SU-DHL-6 (cell line): ENCODE data around the gene OR52D1.

Experiments used
- H2AFZ ChIP-seq: fragments of 200-600 bp; sonication (generic); 2 replicates; pipeline ENCODE4 v1.6.1; 2014; ENCODE audit warnings: low read depth, mild to moderate bottlenecking, moderate library complexity, mixed read lengths, antibody characterized with exemption, low read length; ENCODE audit not compliant: severe bottlenecking
- H3F3A ChIP-seq: fragments of 200-600 bp; shearing (Covaris generic); 2 replicates; pipeline ENCODE4 v1.6.0; 2016; ENCODE audit warnings: antibody characterized with exemption, mild to moderate bottlenecking; ENCODE audit not compliant: insufficient read depth
- H3K27ac ChIP-seq: fragments of 200-600 bp; sonication (generic); 2 replicates; pipeline ENCODE4 v1.5.1; 2016; ENCODE audit warnings: low read depth, mild to moderate bottlenecking, low read length, moderate library complexity, mixed read lengths
- H3K27me3 ChIP-seq: fragments of 200-600 bp; sonication (generic), shearing (Covaris generic); 2 replicates; pipeline ENCODE4 v1.6.0; 2014; ENCODE audit warnings: mild to moderate bottlenecking, low read length
- H3K36me3 ChIP-seq: fragments of 200-600 bp; sonication (generic); 2 replicates; pipeline ENCODE4 v1.6.1; 2014; ENCODE audit warnings: mild to moderate bottlenecking, low read length, mixed read lengths
- H3K4me2 ChIP-seq: fragments of 300-600, 200-600 bp; shearing (Covaris generic), sonication (generic); 2 replicates; pipeline ENCODE4 v1.6.0; 2014; ENCODE audit warnings: low read length, low read depth, mild to moderate bottlenecking; ENCODE audit not compliant: poor library complexity, severe bottlenecking
- H3K4me3 ChIP-seq: fragments of 200-600 bp; sonication (generic); 2 replicates; pipeline ENCODE4 v1.5.1; 2014; ENCODE audit warnings: antibody characterized with exemption, low read length, mild to moderate bottlenecking, mixed read lengths; ENCODE audit not compliant: insufficient read depth, poor library complexity, severe bottlenecking
- H3K79me2 ChIP-seq: fragments of 200-600 bp; sonication (generic); 2 replicates; pipeline ENCODE4 v1.6.1; 2014; ENCODE audit warnings: mild to moderate bottlenecking, low read length, moderate library complexity; ENCODE audit not compliant: insufficient read depth
- H3K9ac ChIP-seq: fragments of 200-600 bp; sonication (generic); 2 replicates; pipeline ENCODE4 v1.7.0; 2014; ENCODE audit warnings: mild to moderate bottlenecking, low read length
- H3K9me2 ChIP-seq: fragments of 200-600 bp; sonication (generic); replicated peaks from 2 replicates; pipeline ENCODE4 v1.6.1; 2014; ENCODE audit warnings: low read length; ENCODE audit not compliant: insufficient read depth
- H3K9me3 ChIP-seq: fragments of 200-600 bp; sonication (generic); 2 replicates; pipeline ENCODE4 v1.6.1; 2014; ENCODE audit warnings: low read length, mixed read lengths; ENCODE audit not compliant: insufficient read depth
- H4K20me1 ChIP-seq: fragments of 200-600 bp; sonication (generic); 2 replicates; pipeline ENCODE4 v1.6.1; 2014; ENCODE audit warnings: low read depth, mild to moderate bottlenecking, antibody characterized with exemption, low read length, moderate library complexity, mixed read lengths
- EZH2phosphoT487 ChIP-seq: fragments of 200-600 bp; sonication (generic), shearing (Covaris generic); conservative IDR thresholded peaks from 2 replicates; pipeline ENCODE4 v1.6.1; 2018; ENCODE audit warnings: mild to moderate bottlenecking, antibody characterized with exemption, low read length, moderate library complexity, mixed read lengths
- TF ChIP-seq, protein P1 (sequence below): fragments of 200-600 bp; sonication (generic); IDR thresholded peaks from one replicate; pipeline ENCODE4 v1.5.1; 2017; ENCODE audit warnings: antibody characterized with exemption, mild to moderate bottlenecking, low read length, moderate library complexity; ENCODE audit not compliant: insufficient read depth, poor library complexity, severe bottlenecking

The OR52D1 gene

DNA sequence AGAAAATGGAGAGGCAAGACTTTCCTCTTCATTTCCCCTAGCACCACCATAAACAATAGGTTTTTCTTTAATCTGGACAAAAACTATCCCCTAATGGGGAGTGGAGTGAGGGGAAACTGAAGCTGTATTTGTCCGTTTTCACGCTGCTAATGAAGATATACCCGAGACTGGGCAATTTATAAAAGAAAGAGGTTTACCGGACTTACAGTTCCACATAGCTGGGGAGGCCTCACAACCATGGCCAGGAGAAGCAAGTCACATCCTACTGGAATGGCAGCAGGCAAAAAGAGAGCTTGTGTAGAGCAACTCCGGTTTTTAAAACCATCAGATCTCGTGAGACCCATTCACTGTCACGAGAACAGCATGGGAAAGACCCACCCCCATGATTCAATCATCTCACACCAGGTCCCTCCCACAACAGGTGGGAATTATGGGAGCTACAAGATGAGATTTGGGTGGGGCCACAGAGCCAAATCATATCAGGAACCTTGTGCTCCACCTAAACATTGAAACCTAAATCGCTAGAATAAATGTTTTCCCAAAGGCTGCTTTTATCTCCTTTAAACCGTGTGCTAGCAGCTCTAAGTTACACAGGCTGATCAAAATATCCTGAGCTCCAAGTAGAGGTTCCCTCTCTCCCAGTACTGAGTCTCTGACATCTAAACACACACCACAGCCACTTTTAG is 17.0 kb downstream of the OR52D1 start:
- H4K20me1 ChIP-seq: no peaks in the 10 kb centered on the region
- TF ChIP-seq, protein P1, sequence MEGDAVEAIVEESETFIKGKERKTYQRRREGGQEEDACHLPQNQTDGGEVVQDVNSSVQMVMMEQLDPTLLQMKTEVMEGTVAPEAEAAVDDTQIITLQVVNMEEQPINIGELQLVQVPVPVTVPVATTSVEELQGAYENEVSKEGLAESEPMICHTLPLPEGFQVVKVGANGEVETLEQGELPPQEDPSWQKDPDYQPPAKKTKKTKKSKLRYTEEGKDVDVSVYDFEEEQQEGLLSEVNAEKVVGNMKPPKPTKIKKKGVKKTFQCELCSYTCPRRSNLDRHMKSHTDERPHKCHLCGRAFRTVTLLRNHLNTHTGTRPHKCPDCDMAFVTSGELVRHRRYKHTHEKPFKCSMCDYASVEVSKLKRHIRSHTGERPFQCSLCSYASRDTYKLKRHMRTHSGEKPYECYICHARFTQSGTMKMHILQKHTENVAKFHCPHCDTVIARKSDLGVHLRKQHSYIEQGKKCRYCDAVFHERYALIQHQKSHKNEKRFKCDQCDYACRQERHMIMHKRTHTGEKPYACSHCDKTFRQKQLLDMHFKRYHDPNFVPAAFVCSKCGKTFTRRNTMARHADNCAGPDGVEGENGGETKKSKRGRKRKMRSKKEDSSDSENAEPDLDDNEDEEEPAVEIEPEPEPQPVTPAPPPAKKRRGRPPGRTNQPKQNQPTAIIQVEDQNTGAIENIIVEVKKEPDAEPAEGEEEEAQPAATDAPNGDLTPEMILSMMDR: no peak
- no peak for TF ChIP-seq EZH2phosphoT487
- H3K9me3 ChIP-seq: no peaks in the 10 kb centered on the region
- no peak overlapping the region for H2AFZ ChIP-seq
- no peak overlapping the region for H3K4me3 ChIP-seq
- H3K27me3 ChIP-seq: no peaks in the 10 kb centered on the region
- no peaks in the 10 kb centered on the region for H3K9me2 ChIP-seq
- H3K79me2 ChIP-seq: no peaks in the 10 kb centered on the region
- no peak overlapping the region for H3K9ac ChIP-seq
- no peak overlapping the region for H3K27ac ChIP-seq
- no peaks in the 10 kb centered on the region for H3K36me3 ChIP-seq
- H3K4me2 ChIP-seq: no peak overlapping the region
- no peaks in the 10 kb centered on the region for H3F3A ChIP-seq

- Histone ChIP-seq H3K4me3 (no peak overlapping the region), H3K79me2 (no peaks in the 10 kb centered on the region)
Measured at GRCh38 chr11:5507177-5507932, 18.9 kb downstream of the OR52D1 start.

GRCh38 chr11:5507933-5508305 is 19.4 kb downstream of the OR52D1 start:
- Histone ChIP-seq H3K27me3 (no peaks in the 10 kb centered on the region), H3F3A (no peaks in the 10 kb centered on the region), H3K4me2 (no peak overlapping the region), H4K20me1 (no peaks in the 10 kb centered on the region), H3K4me3 (no peak overlapping the region), H3K79me2 (no peaks in the 10 kb centered on the region), H3K27ac (no peak overlapping the region), H2AFZ (no peak overlapping the region), H3K36me3 (no peaks in the 10 kb centered on the region), H3K9ac (no peak overlapping the region), H3K9me2 (no peaks in the 10 kb centered on the region), H3K9me3 (no peaks in the 10 kb centered on the region)
- no peak for TF ChIP-seq EZH2phosphoT487
- TF ChIP-seq, protein P1: no peak

More at GRCh38 chr11:5507177-5507932, 18.9 kb downstream of the OR52D1 start:
- Histone ChIP-seq H3K27ac (no peak overlapping the region), H2AFZ (no peak overlapping the region), H3K36me3 (no peaks in the 10 kb centered on the region), H3K4me2 (no peak overlapping the region), H3K9me2 (no peaks in the 10 kb centered on the region), H3K9me3 (no peaks in the 10 kb centered on the region), H3K9ac (no peak overlapping the region), H4K20me1 (no peaks in the 10 kb centered on the region), H3F3A (no peaks in the 10 kb centered on the region), H3K27me3 (no peaks in the 10 kb centered on the region)
- TF ChIP-seq EZH2phosphoT487: no peak
- TF ChIP-seq, protein P1: no peak
